ENCODE data around the gene KRTAP10-2. TPM values are rescaled to one million over a fixed set of nuclear protein-coding genes. Genes with fewer than 3 reads are reported as not detected.
"Not testable (repeated sequence)": the region's sequence is repeated elsewhere in the genome, so short reads cannot be mapped to it uniquely, and the experiment has no call there.

The KRTAP10-2 gene
- total RNA-seq, 2 experiments from 2014 or later = not detected

DNA sequence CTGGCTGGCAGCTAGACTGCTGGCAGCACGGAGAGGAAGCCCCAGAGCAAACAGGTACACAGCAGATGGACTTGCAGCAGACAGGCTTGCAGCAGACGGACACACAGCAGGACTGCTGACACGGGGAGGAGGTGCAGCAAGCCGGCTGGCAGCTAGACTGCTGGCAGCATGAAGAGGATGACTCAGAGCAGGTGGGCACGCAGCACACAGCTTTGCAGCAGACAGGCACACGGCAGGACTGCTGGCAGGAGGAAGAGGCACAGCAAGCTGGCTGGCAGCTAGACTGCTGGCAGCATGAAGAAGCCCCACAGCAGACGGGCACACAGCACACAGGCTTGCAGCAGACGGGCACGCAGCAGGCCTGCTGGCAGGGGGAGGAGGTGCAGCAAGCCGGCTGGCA is 498 bp downstream of the KRTAP10-2 start:
- CTCF ChIA-PET (ENCODE audit: unreplicated experiment) = no interaction called here
- H3K4me3 ChIP-seq (ENCODE audit: low read depth, low read length, poor library complexity, severe bottlenecking) = no peak overlapping the region
- no peaks in the 10 kb centered on the region for H3K9me2 ChIP-seq (ENCODE audit: insufficient read depth, low read length)
- H3K27ac ChIP-seq (ENCODE audit: low read depth, low read length, poor library complexity, severe bottlenecking) = no peak overlapping the region
- peaks cover 11% of the 10 kb centered on the region for H3K9me3 ChIP-seq (ENCODE audit: low read length)
- H3K36me3 ChIP-seq (ENCODE audit: insufficient read depth, low read length) = no peaks in the 10 kb centered on the region
- no TSS peak for BruUV-seq (replicated peaks)
- no peak for DNase-seq (ENCODE audit: low spot score)
- no peak overlapping the region for H2AFZ ChIP-seq (ENCODE audit: low read length)
- H4K20me1 ChIP-seq (ENCODE audit: insufficient read depth, low read length) = no peaks in the 10 kb centered on the region
- TF ChIP-seq EZH2phosphoT487 (IDR thresholded peaks at IDR 0.05; ENCODE audit: borderline replicate concordance, low read depth, low read length) = no peak
- TF ChIP-seq, protein P1, sequence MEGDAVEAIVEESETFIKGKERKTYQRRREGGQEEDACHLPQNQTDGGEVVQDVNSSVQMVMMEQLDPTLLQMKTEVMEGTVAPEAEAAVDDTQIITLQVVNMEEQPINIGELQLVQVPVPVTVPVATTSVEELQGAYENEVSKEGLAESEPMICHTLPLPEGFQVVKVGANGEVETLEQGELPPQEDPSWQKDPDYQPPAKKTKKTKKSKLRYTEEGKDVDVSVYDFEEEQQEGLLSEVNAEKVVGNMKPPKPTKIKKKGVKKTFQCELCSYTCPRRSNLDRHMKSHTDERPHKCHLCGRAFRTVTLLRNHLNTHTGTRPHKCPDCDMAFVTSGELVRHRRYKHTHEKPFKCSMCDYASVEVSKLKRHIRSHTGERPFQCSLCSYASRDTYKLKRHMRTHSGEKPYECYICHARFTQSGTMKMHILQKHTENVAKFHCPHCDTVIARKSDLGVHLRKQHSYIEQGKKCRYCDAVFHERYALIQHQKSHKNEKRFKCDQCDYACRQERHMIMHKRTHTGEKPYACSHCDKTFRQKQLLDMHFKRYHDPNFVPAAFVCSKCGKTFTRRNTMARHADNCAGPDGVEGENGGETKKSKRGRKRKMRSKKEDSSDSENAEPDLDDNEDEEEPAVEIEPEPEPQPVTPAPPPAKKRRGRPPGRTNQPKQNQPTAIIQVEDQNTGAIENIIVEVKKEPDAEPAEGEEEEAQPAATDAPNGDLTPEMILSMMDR (conservative IDR thresholded peaks at IDR 0.05; ENCODE audit: low read length) = no peak
- intact Hi-C loops (cut with micrococcal nuclease; ENCODE audit: unreplicated experiment) = no loop called here
- no peaks in the 10 kb centered on the region for H3K79me2 ChIP-seq (ENCODE audit: insufficient read depth, low read depth, low read length)
- H3K4me2 ChIP-seq (ENCODE audit: low read length) = no peak overlapping the region
- POLR2A ChIA-PET = no interaction called here
- H3K4me1 ChIP-seq (ENCODE audit: insufficient read depth, low read length, poor library complexity, severe bottlenecking) = peaks cover 7% of the 10 kb centered on the region

DNA sequence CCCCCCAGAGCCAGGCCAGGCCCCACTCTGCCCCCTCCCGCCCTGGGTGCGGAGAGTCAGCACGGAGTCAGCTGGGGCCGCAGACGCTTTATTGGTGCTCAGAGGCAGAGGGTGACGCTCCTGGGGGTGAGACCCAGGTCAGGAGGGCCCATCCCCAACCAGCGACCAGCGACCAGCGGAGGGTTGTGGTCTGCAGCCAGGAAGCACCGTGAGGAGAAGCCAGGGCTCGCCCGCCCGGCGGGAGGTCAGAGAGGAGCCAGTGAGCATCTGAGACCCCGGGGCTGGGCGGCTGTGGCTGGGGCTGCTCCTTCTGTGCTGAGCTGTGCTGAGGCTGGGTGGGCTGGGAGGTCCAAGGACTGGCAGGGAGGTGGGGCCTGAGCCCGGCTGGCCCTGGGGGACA is 1.0 kb downstream of the KRTAP10-2 start:
- POLR2A ChIA-PET; H3K79me2 ChIP-seq (ENCODE audit: insufficient read depth, low read depth, low read length); H3K27ac ChIP-seq (ENCODE audit: low read depth, low read length, poor library complexity, severe bottlenecking); H3K9me2 ChIP-seq (ENCODE audit: insufficient read depth, low read length); CTCF ChIA-PET (ENCODE audit: unreplicated experiment); H3K4me1 ChIP-seq (ENCODE audit: insufficient read depth, low read length, poor library complexity, severe bottlenecking); H3K4me3 ChIP-seq (ENCODE audit: low read depth, low read length, poor library complexity, severe bottlenecking); DNase-seq (ENCODE audit: low spot score); H4K20me1 ChIP-seq (ENCODE audit: insufficient read depth, low read length); intact Hi-C loops (cut with micrococcal nuclease; ENCODE audit: unreplicated experiment); H3K4me2 ChIP-seq (ENCODE audit: low read length); BruUV-seq (replicated peaks); H3K36me3 ChIP-seq (ENCODE audit: insufficient read depth, low read length); H2AFZ ChIP-seq (ENCODE audit: low read length): not testable (repeated sequence)
- peaks cover 11% of the 10 kb centered on the region for H3K9me3 ChIP-seq (ENCODE audit: low read length)

DNA sequence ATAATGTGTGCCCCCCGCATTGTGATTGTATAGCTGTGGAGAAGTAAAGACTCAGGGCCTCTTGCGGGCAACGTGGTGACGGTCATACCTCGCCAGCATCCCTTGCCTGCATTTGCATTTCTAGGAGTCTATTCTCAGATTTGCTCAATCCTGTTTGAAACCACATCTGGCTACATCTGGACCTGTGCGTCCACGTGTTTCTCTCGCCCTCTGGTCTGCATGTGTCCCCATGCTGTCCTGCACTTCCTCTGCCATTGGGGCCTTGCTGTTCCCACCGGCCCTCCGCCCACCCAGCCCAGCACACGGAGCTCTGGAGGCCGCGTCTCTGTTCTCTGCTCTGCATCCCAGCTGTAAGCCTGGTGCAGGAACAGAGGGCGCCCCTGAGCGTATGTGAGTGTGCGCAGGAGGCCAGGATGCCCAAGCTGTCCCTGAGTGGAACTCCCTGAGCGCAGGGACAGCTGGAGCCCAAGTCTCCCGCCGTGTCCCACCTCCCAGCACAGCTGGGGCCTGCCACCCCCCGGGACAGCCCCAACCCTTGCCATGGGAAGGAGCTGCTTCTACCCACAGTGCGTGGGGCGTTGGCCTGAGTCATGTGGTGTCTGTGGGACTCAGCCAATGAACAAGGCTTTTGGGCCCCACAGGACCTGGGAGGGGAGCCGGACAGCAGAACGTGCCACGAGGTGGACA is 1.6 kb downstream of the KRTAP10-2 start:
- H2AFZ ChIP-seq (ENCODE audit: low read length) = no peak overlapping the region
- H3K36me3 ChIP-seq (ENCODE audit: insufficient read depth, low read length) = no peaks in the 10 kb centered on the region
- intact Hi-C loops (cut with micrococcal nuclease; ENCODE audit: unreplicated experiment) = no loop called here
- no peak overlapping the region for H3K4me3 ChIP-seq (ENCODE audit: low read depth, low read length, poor library complexity, severe bottlenecking)
- no peak overlapping the region for H3K27ac ChIP-seq (ENCODE audit: low read depth, low read length, poor library complexity, severe bottlenecking)
- no peaks in the 10 kb centered on the region for H4K20me1 ChIP-seq (ENCODE audit: insufficient read depth, low read length)
- no peak overlapping the region for H3K4me2 ChIP-seq (ENCODE audit: low read length)
- TF ChIP-seq, protein P1 (conservative IDR thresholded peaks at IDR 0.05; ENCODE audit: low read length) = no peak
- no peak for TF ChIP-seq EZH2phosphoT487 (IDR thresholded peaks at IDR 0.05; ENCODE audit: borderline replicate concordance, low read depth, low read length)
- peaks cover 11% of the 10 kb centered on the region for H3K9me3 ChIP-seq (ENCODE audit: low read length)
- peaks cover 7% of the 10 kb centered on the region for H3K4me1 ChIP-seq (ENCODE audit: insufficient read depth, low read length, poor library complexity, severe bottlenecking)
- no peaks in the 10 kb centered on the region for H3K79me2 ChIP-seq (ENCODE audit: insufficient read depth, low read depth, low read length)
- H3K9me2 ChIP-seq (ENCODE audit: insufficient read depth, low read length) = no peaks in the 10 kb centered on the region
- no TSS peak for BruUV-seq (replicated peaks)
- CTCF ChIA-PET (ENCODE audit: unreplicated experiment) = no interaction called here
- POLR2A ChIA-PET = no interaction called here
- no peak for DNase-seq (ENCODE audit: low spot score)
